AG04449 (cell line): ENCODE results near the gene HOMER2.

Experiments
- CTCF ChIA-PET: fragments of 350-600 bp; formaldehyde crosslinking; extraction: SDS; loops from one replicate; lab custom pipeline; 2021; ENCODE audit warnings: antibody characterized with exemption; lab: Yijun Ruan, JAX
- POLR2A ChIA-PET: fragments of 400-600, 350-600 bp; formaldehyde crosslinking; extraction: SDS; loops from one replicate; lab custom pipeline; 2020; ENCODE audit warnings: antibody characterized with exemption, inconsistent platforms; lab: Yijun Ruan, JAX
- DNase-seq: peaks from one replicate; pipeline ENCODE4 v3.0.0-alpha.2; 2010; ENCODE audit warnings: low read depth, low spot score
- H3K4me3 ChIP-seq: 2 replicates; pipeline ENCODE4 v1.5.1; 2011; ENCODE audit warnings: low read depth, mild to moderate bottlenecking, control low read depth, low read length
- CTCF ChIP-seq: IDR thresholded peaks from one replicate; pipeline ENCODE4 v1.5.1; 2011; ENCODE audit warnings: mild to moderate bottlenecking, moderate library complexity, low read length, control low read depth, inconsistent platforms; ENCODE audit not compliant: insufficient read depth; ENCODE audit errors: missing control alignments

HOMER2 gene

GRCh38 chr15:82807920-82808633, 144.4 kb downstream of the HOMER2 start:
- POLR2A ChIA-PET = no interaction called here
- H3K4me3 ChIP-seq = no peak overlapping the region
- DNase-seq = no peak
- CTCF ChIA-PET = interaction anchor here (1.3 kb wide), 2 partner anchors 269 to 277 kb away, joined by 3 read pairs; no protein-coding TSS in a partner anchor
- no peak for TF ChIP-seq CTCF

GRCh38 chr15:82805994-82806406, 146.5 kb downstream of the HOMER2 start, which contains the start of gene FSD2:
FSD2 (minus strand) TSS chr15:82806069; CDS start chr15:82787390, 18,679 bp downstream.
- H3K4me3 ChIP-seq = no peak within 1 kb of the TSS
- no peak for DNase-seq
- CTCF ChIA-PET = no interaction called here
- TF ChIP-seq CTCF = no peak
- POLR2A ChIA-PET = no interaction called here

GRCh38 chr15:82804575-82804949, 148.0 kb downstream of the HOMER2 start:
- CTCF ChIA-PET = interaction anchor here (1.7 kb wide), 1 partner anchor 196 kb away, joined by 3 read pairs; no protein-coding TSS in a partner anchor

GRCh38 chr15:82803793-82804574, 148.5 kb downstream of the HOMER2 start:
- DNase-seq = no peak
- CTCF ChIA-PET = interaction anchor here (1.0 to 1.7 kb wide), 2 partner anchors 9 to 197 kb away, joined by 3 to 4 read pairs; no protein-coding TSS in a partner anchor
- no peak for TF ChIP-seq CTCF
- POLR2A ChIA-PET = no interaction called here
- no peak overlapping the region for H3K4me3 ChIP-seq

More at GRCh38 chr15:82804575-82804949, 148.0 kb downstream of the HOMER2 start:
- H3K4me3 ChIP-seq = no peak overlapping the region
- no peak for TF ChIP-seq CTCF
- POLR2A ChIA-PET = interaction anchor here (0.6 kb wide), 1 partner anchor 54 kb away, joined by 3 read pairs; no protein-coding TSS in a partner anchor
- no peak for DNase-seq

- ChIA-PET CTCF (no interaction called here), POLR2A (no interaction called here)
- H3K4me3 ChIP-seq = no peak overlapping the region
- DNase-seq = no peak
- TF ChIP-seq CTCF = no peak
Measured at GRCh38 chr15:82802497-82802896, 150.0 kb downstream of the HOMER2 start.

GRCh38 chr15:82799183-82799841, 153.2 kb downstream of the HOMER2 start:
- no peak overlapping the region for H3K4me3 ChIP-seq
- ChIA-PET POLR2A (no interaction called here), CTCF (no interaction called here)
- TF ChIP-seq CTCF = no peak
- no peak for DNase-seq
